ENCODE results near the gene CA10. TPM values are rescaled to one million over a fixed set of nuclear protein-coding genes. Genes with fewer than 3 reads are reported as not detected.

CA10 gene
- total and polyA plus RNA-seq, 2 experiments from 2014 or later: not detected

- no peaks in the 10 kb centered on the region for H3F3A ChIP-seq (ENCODE audit: insufficient read depth)
- no peak overlapping the region for H3K4me2 ChIP-seq (ENCODE audit: unreplicated experiment)
- TF ChIP-seq EZH2phosphoT487 (IDR thresholded peaks at IDR 0.05; ENCODE audit: insufficient read depth, low read depth) (no peak), EZH2 (IDR thresholded peaks at IDR 0.05; ENCODE audit: insufficient read depth, poor library complexity, severe bottlenecking) (no peak)
- DNase-seq: no peak
- WGBS, 2 experiments (ENCODE audit: low coverage in 1 of 2, low lambda C conversion rate in 2 of 2, missing lambda C conversion rate in 2 of 2): 9% methylated on average over 16 to 17 of the region's 17 CpGs
- H3K27ac ChIP-seq: no peak overlapping the region
- no peaks in the 10 kb centered on the region for H3K9me2 ChIP-seq (ENCODE audit: insufficient read depth)
- no peak overlapping the region for H3K9ac ChIP-seq
- no peaks in the 10 kb centered on the region for H3K9me3 ChIP-seq (ENCODE audit: low read depth)
- H2AFZ ChIP-seq: no peak overlapping the region
- H3K4me3 ChIP-seq: no peak overlapping the region
- no peaks in the 10 kb centered on the region for H3K4me1 ChIP-seq (ENCODE audit: insufficient read depth)
- no peaks in the 10 kb centered on the region for H4K20me1 ChIP-seq (ENCODE audit: insufficient read depth)
- no peaks in the 10 kb centered on the region for H3K36me3 ChIP-seq (ENCODE audit: low read depth)
- H3K27me3 ChIP-seq (replicated peaks; ENCODE audit: insufficient read depth): 0 out of 2 replicates have a peak, but pooled peaks cover 9% of the 10 kb centered on the region
- H3K79me2 ChIP-seq (ENCODE audit: insufficient read depth): no peaks in the 10 kb centered on the region
- in situ Hi-C loops (cut with MboI): no loop called here
Measured at GRCh38 chr17:52160136-52160567, 1.6 kb upstream of the CA10 start.

GRCh38 chr17:52159246-52160135, 977 bp upstream of the CA10 start:
- no peak overlapping the region for H2AFZ ChIP-seq
- H3K4me1 ChIP-seq (ENCODE audit: insufficient read depth): no peaks in the 10 kb centered on the region
- no peaks in the 10 kb centered on the region for H3F3A ChIP-seq (ENCODE audit: insufficient read depth)
- no peaks in the 10 kb centered on the region for H3K9me2 ChIP-seq (ENCODE audit: insufficient read depth)
- no peaks in the 10 kb centered on the region for H4K20me1 ChIP-seq (ENCODE audit: insufficient read depth)
- no peak overlapping the region for H3K27ac ChIP-seq
- H3K36me3 ChIP-seq (ENCODE audit: low read depth): no peaks in the 10 kb centered on the region
- DNase-seq: no peak
- H3K27me3 ChIP-seq (replicated peaks; ENCODE audit: insufficient read depth): 0 out of 2 replicates have a peak, but pooled peaks cover 9% of the 10 kb centered on the region
- in situ Hi-C loops (cut with MboI): no loop called here
- WGBS, 2 experiments (ENCODE audit: low coverage in 1 of 2, low lambda C conversion rate in 2 of 2, missing lambda C conversion rate in 2 of 2): 2 to 5% methylated on average over 39 of the region's 40 CpGs
- no peak overlapping the region for H3K4me2 ChIP-seq (ENCODE audit: unreplicated experiment)
- no peak overlapping the region for H3K9ac ChIP-seq
- H3K79me2 ChIP-seq (ENCODE audit: insufficient read depth): no peaks in the 10 kb centered on the region
- no peak overlapping the region for H3K4me3 ChIP-seq
- no peak for TF ChIP-seq EZH2phosphoT487 (IDR thresholded peaks at IDR 0.05; ENCODE audit: insufficient read depth, low read depth)
- TF ChIP-seq EZH2 (IDR thresholded peaks at IDR 0.05; ENCODE audit: insufficient read depth, poor library complexity, severe bottlenecking): no peak
- no peaks in the 10 kb centered on the region for H3K9me3 ChIP-seq (ENCODE audit: low read depth)

GRCh38 chr17:52157603-52158449, 688 bp downstream of the CA10 start:
- no peak overlapping the region for H3K9ac ChIP-seq
- no peak for TF ChIP-seq EZH2phosphoT487 (IDR thresholded peaks at IDR 0.05; ENCODE audit: insufficient read depth, low read depth)
- peak; percentile 38 for TF ChIP-seq EZH2 (IDR thresholded peaks at IDR 0.05; ENCODE audit: insufficient read depth, poor library complexity, severe bottlenecking)
- no peak overlapping the region for H3K4me2 ChIP-seq (ENCODE audit: unreplicated experiment)
- no peak overlapping the region for H2AFZ ChIP-seq
- H3K4me3 ChIP-seq: no peak overlapping the region
- 3 to 6% methylated on average over 59 to 63 of the region's 68 CpGs for WGBS, 2 experiments (ENCODE audit: low coverage in 1 of 2, low lambda C conversion rate in 2 of 2, missing lambda C conversion rate in 2 of 2)
- no peaks in the 10 kb centered on the region for H3F3A ChIP-seq (ENCODE audit: insufficient read depth)
- no peak for DNase-seq
- no peaks in the 10 kb centered on the region for H3K9me3 ChIP-seq (ENCODE audit: low read depth)
- H3K27me3 ChIP-seq (replicated peaks; ENCODE audit: insufficient read depth): 0 out of 2 replicates have a peak, but pooled peaks cover 9% of the 10 kb centered on the region
- H4K20me1 ChIP-seq (ENCODE audit: insufficient read depth): no peaks in the 10 kb centered on the region
- no peaks in the 10 kb centered on the region for H3K4me1 ChIP-seq (ENCODE audit: insufficient read depth)
- no peaks in the 10 kb centered on the region for H3K36me3 ChIP-seq (ENCODE audit: low read depth)
- H3K9me2 ChIP-seq (ENCODE audit: insufficient read depth): no peaks in the 10 kb centered on the region
- no peak overlapping the region for H3K27ac ChIP-seq
- in situ Hi-C loops (cut with MboI): no loop called here
- no peaks in the 10 kb centered on the region for H3K79me2 ChIP-seq (ENCODE audit: insufficient read depth)
